Activated naive CD4-positive, alpha-beta T cell treated with anti-CD3 and anti-CD28 coated beads, Interleukin-2, amount 50 U/mL, for 16 hours (primary cell): ENCODE results near the gene HUWE1.
"Not testable (repeated sequence)": the region's sequence is repeated elsewhere in the genome, so short reads cannot be mapped to it uniquely, and the experiment has no call there.

ENCODE experiments used
- DNase-seq: peaks from one replicate; pipeline ENCODE4 v3.0.0-alpha.2; 2020

HUWE1 gene

GRCh38 chrX:53606456-53606855 is 80.1 kb downstream of the HUWE1 start:
- DNase-seq, result no peak

- DNase-seq, result no peak
Measured at GRCh38 chrX:53605004-53605403, 81.5 kb downstream of the HUWE1 start.

- DNase-seq, result no peak
Measured at GRCh38 chrX:53599781-53600396, 86.6 kb downstream of the HUWE1 start.

DNA sequence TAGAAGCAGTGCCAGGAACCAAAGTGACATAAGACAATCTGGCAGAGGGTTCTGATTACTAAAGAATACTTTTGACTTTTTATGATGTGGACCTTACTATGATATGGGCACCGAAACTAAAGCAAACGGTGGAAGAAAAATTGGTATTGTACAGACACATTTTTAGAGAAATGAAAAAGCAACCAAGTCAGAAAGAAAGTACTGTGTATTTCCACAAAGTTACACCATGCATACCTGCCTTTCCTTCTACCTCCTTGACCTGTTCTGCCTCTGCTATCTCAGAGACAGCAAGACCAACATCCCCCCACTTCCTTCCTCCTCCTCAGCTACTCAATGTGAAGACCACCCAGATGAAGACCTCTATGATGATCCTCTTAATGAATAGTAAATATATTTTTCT is 88.3 kb downstream of the HUWE1 start:
- no peak for DNase-seq

- no peak for DNase-seq
Measured at GRCh38 chrX:53595266-53595810, 91.2 kb downstream of the HUWE1 start.

DNA sequence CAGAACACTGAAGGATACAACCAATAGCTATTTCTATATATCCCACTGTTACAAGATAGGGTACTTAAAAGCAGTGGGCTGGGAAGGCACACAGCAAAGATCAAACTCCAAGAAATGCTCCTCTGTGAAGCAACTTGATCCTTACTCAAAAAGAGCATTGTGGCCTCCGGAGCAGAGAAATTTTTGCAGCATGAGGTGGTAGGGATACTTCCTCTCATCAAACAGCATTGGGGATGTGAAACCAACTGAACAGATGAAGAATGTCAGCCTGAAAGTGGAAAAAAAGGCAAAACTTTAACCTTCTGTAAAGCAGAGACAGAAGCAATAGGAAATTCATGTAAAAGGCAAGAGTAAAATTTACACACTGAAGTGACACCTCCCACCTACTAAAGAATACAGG is 92.2 kb downstream of the HUWE1 start:
- DNase-seq, result no peak

- no peak for DNase-seq
Measured at GRCh38 chrX:53587795-53588420, 98.6 kb downstream of the HUWE1 start.

DNA sequence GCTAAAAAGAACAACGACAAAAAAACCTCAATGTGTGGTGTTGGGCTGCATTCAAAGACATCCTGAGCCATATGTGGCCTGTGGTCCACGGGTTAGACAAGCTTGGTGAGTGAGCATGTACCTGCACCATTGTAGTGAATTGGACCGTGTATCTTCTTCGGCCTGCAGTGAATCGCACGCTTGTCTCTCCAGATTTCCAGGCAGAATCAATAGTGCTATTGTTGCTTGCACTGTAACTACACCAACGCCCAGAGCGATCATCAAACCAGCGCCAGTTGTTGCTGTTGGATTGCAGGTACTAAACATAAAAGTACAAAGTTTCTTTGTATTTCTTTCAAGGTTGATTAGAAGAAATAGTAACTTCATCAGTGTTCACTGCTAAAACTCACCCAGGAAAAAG is 101.6 kb downstream of the HUWE1 start:
- DNase-seq, result no peak

DNA sequence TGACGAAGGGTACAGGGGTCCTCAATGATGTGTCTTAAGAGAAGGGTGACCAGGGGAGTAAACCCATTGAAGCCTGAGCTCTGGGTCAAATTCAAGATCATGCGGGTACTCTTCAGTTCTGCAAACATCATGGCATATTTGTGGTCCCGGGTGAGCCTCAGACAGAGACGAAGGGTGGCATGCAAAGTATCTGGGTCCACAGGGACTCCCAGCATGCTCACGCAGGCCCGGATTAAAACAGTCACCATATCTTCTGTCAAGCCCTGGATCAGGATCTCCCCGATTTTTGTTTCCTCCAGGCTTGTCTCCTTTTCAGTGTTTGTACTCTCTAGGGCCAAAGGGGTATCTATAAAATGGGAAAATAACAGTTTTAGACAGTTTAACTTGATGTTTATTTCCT is 102.9 kb downstream of the HUWE1 start:
- no peak for DNase-seq

DNA sequence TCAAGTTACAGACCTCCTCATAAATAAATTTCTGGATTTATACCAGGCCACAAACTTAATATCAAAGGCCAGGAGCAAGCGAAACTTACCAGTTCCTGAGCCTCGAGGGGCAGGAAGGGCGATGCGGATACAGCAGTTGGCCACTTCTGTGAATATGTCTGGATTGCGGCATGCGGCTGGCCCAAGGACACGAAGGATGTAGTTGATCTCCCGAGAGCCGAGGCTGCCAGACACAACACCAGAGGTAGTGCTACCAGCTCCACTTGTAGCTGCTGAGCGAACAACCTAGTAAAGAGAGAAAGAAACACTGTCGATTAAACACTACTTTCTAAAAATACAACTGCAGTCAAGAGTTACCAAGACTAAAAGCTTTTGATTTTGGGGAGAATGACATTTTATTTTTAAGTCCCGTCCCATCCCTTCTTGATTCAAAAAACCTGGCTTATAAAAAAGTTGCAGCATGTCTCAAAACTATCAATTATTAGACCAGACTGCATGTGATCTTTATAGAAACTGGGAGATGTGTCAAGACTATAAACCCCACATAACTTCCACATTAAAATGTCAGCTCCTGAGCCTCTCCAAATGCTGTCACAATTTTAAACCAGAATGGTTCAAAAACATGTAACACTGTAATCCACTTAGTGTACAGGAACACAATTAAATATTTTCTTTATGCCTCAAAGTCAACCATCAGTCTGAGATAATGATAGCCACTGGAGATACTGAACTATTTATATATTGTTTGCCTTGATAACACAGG is 105.6 kb downstream of the HUWE1 start:
- DNase-seq, result no peak

- no peak for DNase-seq
Measured at GRCh38 chrX:53571494-53571893, 115.0 kb downstream of the HUWE1 start.

DNA sequence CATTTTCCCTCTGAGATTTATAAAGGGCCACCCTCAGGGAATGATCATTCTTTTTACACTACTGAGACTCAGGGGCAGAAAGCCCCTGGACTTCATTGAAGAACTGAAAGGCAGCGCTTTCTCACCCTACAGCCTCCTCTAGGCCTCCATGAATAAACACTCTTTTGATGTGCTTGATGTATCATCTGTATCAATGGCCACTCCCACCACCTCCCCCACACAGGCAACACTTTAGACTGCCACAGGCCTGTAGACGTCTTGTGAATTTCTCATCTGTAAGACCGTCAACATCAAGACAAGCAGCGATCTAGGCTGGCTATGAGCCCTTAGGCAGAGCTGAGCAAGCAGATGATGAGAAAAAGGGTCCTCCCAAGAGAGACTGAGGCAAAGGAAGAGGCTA is 123.2 kb downstream of the HUWE1 start:
- no peak for DNase-seq

- DNase-seq, result no peak
Measured at GRCh38 chrX:53561912-53562311, 124.6 kb downstream of the HUWE1 start.

GRCh38 chrX:53558646-53559045 is 127.9 kb downstream of the HUWE1 start:
- no peak for DNase-seq

DNA sequence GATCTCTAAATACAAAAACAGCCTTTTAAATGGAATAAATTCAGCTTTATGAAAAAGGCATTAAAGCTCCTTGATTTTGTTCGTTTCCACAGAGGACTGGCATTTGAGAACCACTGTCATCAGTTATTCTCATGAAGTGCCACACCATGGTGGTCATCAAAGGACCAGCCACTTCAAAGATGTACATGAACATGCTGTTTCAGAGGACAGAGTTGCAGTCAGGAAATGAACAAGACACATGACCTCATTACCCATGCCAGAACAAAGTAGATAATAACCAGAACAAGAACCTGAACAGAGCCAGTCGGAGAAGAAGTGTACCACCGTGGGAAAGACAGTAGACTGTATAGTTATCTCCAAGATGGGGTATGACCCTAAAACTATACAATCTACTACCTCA is 129.7 kb downstream of the HUWE1 start:
- DNase-seq, result no peak

- no peak for DNase-seq
Measured at GRCh38 chrX:53550756-53551463, 135.6 kb downstream of the HUWE1 start.

- no peak for DNase-seq
Measured at GRCh38 chrX:53547668-53548067, 138.9 kb downstream of the HUWE1 start.

DNA sequence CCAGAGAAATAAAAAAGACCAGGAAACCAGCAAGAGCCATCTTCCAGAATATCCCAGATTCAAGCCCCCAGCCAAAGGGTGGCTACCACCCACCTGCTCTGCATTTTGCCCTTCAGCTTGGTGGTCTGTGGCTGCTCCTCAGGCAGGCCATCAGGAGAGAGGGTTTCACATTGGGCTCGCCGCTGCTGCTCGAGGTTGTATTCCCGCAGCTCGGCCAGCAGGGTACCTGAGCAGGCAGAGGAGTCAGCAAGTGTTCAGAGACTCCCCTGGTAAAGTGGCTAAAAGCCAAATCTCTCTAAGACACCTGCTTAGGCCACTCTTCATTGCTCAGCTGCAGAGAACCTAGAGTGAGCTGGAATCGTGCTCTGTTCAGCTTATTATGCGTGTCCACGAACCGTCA is 141.6 kb downstream of the HUWE1 start:
- no peak for DNase-seq

GRCh38 chrX:53538781-53539180 is 147.7 kb downstream of the HUWE1 start:
- DNase-seq, result no peak

GRCh38 chrX:53531255-53531966 is 155.1 kb downstream of the HUWE1 start:
- DNase-seq, result not testable (repeated sequence)

GRCh38 chrX:53526999-53527398 is 159.5 kb downstream of the HUWE1 start:
- no peak for DNase-seq

- no peak for DNase-seq
Measured at GRCh38 chrX:53511322-53511721, 175.2 kb downstream of the HUWE1 start.

- DNase-seq, result not testable (repeated sequence)
Measured at GRCh38 chrX:53504035-53504434, 182.5 kb downstream of the HUWE1 start.
